Measurements from ENCODE around the gene ZYX. TPM values are rescaled to one million over a fixed set of nuclear protein-coding genes. Genes with fewer than 3 reads are reported as not detected.

Gene ZYX
- total RNA-seq, 3 donors from 2014 or later: 60.2 to 61.0 (median 60.4) TPM

- Histone ChIP-seq H3K4me1 (peaks cover 17 to 19% of the 10 kb centered on the region in 2 donors), H3K4me3 (no peak overlapping the region), H3K27me3 (no peaks in the 10 kb centered on the region), H3K9me3 (no peaks in the 10 kb centered on the region), H3K27ac (no peak overlapping the region), H3K36me3 (no peaks in the 10 kb centered on the region)
- no peak for DNase-seq (ENCODE audit: low spot score in 2 of 2)
- intact Hi-C loops (cut with DNase I; ENCODE audit: low total_unique reads): no loop called here
- TF ChIP-seq POLR2AphosphoS5 (IDR thresholded peaks at IDR 0.05) (no peak), CTCF (IDR thresholded peaks at IDR 0.05) (no peak), POLR2A (IDR thresholded peaks at IDR 0.05) (no peak)
Observed at GRCh38 chr7:143394777-143395176, 13.6 kb downstream of the ZYX start.

- intact Hi-C loops (cut with DNase I; ENCODE audit: low total_unique reads): no loop called here
- DNase-seq (ENCODE audit: low spot score in 2 of 2): no peak
- Histone ChIP-seq H3K9me3 (no peaks in the 10 kb centered on the region), H3K4me1 (peaks cover 17 to 19% of the 10 kb centered on the region in 2 donors), H3K4me3 (no peak overlapping the region), H3K27me3 (no peaks in the 10 kb centered on the region), H3K27ac (no peak overlapping the region), H3K36me3 (no peaks in the 10 kb centered on the region)
- TF ChIP-seq POLR2AphosphoS5 (IDR thresholded peaks at IDR 0.05) (no peak), CTCF (IDR thresholded peaks at IDR 0.05) (no peak), POLR2A (IDR thresholded peaks at IDR 0.05) (no peak)
Observed at GRCh38 chr7:143395187-143396149, 14.3 kb downstream of the ZYX start.

- no peaks in the 10 kb centered on the region for H3K9me3 ChIP-seq
- no peak overlapping the region for H3K27ac ChIP-seq
- H3K36me3 ChIP-seq: no peaks in the 10 kb centered on the region
- TF ChIP-seq POLR2A (IDR thresholded peaks at IDR 0.05) (no peak), POLR2AphosphoS5 (IDR thresholded peaks at IDR 0.05) (no peak), CTCF (IDR thresholded peaks at IDR 0.05) (no peak)
- no peak overlapping the region for H3K4me3 ChIP-seq
- no peaks in the 10 kb centered on the region for H3K27me3 ChIP-seq
- intact Hi-C loops (cut with DNase I; ENCODE audit: low total_unique reads): no loop called here
- no peak for DNase-seq (ENCODE audit: low spot score in 2 of 2)
- peaks cover 12 to 13% of the 10 kb centered on the region in 2 donors for H3K4me1 ChIP-seq
Observed at GRCh38 chr7:143396182-143396581, 15.0 kb downstream of the ZYX start.

- intact Hi-C loops (cut with DNase I; ENCODE audit: low total_unique reads): no loop called here
- no peak overlapping the region for H3K27ac ChIP-seq
- DNase-seq (ENCODE audit: low spot score in 2 of 2): no peak
- H3K36me3 ChIP-seq: no peaks in the 10 kb centered on the region
- no peak for TF ChIP-seq POLR2A (IDR thresholded peaks at IDR 0.05)
- no peak for TF ChIP-seq POLR2AphosphoS5 (IDR thresholded peaks at IDR 0.05)
- TF ChIP-seq CTCF (IDR thresholded peaks at IDR 0.05): no peak
- H3K4me3 ChIP-seq: no peak overlapping the region
- no peaks in the 10 kb centered on the region for H3K27me3 ChIP-seq
- peaks cover 5 to 7% of the 10 kb centered on the region in 2 donors for H3K4me1 ChIP-seq
- no peaks in the 10 kb centered on the region for H3K9me3 ChIP-seq
Observed at GRCh38 chr7:143396625-143397556, 15.7 kb downstream of the ZYX start.
